TTC549 (cell line): Measurements from ENCODE around the gene OSBPL5.
"Not testable (repeated sequence)": the region's sequence is repeated elsewhere in the genome, so short reads cannot be mapped to it uniquely, and the experiment has no call there.

Experiments used
- FAIRE-seq: peaks from 2 replicates; lab custom pipeline; 2012; peaks lifted over from hg19 to GRCh38; lab: Jason Lieb, UNC

Gene OSBPL5

DNA sequence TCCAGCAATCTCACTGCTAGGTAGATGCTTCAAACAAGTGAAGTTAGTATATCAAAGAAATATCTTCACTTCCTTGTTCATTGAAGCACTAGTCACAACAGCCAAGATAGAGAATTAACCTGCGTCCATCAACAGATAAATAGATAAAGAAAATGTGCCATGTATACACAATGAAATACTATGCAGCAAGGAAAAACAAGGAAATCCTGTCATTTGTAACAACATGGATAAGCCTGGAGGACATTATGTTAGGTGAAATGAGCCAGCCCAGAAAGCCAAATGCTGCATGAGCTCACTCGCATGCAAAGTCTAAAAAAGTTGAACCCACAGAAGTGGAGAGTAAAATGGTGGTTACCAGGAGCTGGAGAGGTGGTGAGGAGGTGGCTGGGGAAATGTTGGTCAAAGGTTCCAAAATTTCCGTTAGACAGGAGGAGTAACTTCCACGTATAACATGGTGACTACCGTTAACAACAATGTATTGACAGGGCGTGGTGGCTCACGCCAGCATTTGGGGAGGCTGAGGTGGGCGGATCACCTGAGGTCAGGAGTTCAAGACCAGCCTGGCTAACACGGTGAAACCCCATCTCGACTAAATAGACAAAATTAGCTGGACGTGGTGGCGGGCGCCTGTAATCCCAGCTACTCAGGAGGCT is 84.3 kb downstream of the OSBPL5 start:
- no peak for FAIRE-seq

DNA sequence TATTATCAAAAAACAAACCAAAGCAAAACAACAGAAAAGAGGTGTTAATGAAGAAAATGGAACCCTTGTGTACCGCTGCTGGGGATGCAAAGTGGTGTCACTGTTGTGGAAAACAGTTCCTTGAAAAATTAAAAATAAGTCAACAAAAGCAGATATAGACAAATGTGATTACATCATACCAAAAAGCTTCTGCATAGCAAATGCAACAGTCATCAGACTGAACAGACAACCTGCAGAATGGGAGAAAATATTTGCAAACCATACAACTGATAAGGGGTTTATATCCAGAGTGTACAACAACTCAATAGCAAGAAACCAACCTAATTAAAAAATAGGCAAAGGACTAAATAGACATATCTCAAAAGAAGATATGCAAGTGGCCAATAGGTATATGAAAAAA is 85.0 kb downstream of the OSBPL5 start:
- FAIRE-seq: no peak

DNA sequence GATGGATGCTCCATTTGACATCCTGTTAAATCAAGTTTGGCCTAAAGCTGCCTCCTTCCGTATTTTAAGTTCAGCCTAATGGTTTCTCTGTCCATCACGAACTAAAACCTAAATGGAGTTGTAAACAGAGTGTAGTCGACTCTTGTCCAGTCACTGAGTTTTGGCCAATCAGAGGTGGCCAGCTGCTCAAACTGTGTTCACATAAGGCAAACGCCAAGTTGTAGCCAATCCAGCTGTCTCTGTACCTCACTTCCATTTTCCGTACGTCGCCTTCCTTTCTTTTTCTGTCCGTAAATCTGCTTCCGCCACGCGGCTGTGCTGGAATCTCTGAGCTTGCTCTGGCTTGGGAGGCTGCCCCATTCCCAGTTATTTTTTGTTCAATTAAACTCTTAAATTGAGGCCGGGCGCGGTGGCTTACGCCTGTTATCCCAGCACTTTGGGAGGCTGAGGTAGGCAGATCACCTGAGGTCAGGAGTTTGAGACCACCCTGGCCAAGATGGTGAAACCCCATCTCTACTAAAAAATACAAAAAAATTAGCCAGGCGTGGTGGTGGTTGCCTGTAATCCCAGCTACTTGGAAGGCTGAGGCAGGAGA is 87.2 kb downstream of the OSBPL5 start:
- FAIRE-seq: no peak

DNA sequence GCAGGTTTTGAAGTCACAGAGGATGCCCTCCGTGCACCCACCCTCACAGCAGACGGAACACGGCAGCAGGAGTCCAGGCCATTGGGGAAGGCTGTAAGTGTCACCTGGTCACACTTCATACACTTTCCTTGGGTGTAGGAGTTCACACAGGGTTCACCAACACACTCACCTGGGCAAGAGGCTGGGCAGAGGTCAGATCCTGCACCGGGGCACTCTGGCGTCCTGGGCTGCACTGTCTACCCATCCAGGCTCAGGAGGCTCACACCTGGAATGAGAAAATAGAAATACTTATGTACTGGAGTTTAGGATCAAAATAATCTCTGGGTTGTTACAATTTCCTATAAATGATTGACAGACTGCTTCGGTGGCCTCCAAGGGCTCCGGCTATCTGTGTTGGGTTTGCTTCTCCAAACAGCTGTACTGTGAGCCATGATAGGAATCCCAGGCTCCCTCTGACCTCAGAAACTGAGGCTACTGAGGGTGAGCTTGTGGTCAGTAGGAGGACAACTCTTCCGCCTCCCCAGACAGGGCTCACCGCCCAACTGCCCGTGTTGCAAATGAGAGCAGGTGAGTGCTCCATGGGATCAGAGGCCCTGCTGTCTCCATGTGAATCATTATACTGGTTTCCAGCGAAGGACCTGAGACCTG is 87.8 kb downstream of the OSBPL5 start:
- FAIRE-seq: no peak

DNA sequence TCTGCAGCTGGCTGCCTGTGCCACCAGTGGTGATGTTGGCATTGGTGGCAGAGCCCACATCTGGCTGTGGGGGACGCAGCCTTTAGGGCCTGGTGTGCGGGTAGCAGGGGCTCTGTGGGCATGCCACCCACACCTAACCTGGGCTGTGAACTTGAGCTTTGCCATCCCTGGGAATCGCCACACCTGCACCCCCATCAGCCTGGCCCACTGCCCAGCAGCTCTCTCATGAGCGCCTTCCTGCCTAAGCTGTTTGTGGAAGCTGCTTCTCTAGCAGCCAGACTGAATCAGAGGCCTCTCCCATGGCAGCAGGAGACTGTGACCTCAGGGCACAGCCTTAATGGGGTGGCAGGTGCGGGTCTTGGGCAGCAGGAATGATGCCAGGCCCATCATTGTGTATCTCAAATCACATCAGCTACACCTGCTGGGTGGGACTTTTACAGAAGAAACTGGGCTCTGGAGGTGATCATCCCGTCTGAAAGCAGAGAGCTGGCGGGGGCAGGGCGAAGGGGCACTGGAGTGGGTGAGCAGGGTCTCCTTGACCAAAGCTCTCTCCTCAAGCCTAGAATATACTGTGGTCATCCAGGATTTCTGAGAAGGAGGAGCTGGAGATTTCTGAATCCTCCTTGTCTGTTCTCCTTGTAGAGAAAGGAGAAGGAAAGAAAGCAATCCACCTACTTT is 90.1 kb downstream of the OSBPL5 start:
- FAIRE-seq: no peak

DNA sequence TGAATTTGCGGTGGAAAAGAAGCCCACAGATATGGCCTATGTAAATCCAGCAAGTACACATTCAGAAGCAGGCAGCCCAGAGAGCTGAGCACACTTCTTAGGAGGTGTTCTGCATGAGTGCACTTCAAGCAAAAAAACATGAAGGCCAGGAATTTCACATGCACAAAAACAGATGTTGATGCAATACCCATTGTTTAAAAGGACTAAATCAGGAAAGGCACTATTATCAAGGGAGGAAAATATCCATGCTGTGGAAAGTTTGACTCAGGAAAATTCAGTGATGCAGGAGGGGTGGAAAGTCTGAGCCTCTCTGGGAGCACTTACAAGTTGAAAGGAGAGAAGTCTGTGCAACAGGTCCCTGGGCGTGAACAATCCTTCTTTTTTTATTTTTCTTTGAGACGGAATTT is 92.1 kb downstream of the OSBPL5 start:
- no peak for FAIRE-seq

DNA sequence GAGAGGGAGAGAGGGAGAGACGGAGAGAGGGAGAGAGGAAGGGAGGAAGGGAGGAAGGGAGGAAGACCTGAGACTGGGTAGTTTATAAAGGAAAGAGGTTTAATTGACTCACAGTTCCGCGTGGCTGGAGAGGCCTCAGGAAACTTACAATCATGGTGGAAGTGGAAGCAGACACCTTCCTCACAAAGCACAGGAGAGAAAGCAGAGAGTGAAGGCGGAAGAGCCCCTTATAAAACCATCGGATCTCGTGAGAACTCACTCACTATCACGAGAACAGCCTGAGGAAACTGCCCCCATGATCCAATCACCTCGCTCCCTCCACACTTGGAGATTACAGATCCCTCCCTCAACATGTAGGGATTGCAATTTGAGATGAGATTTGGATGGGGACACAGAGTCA is 95.7 kb downstream of the OSBPL5 start:
- FAIRE-seq: no peak

DNA sequence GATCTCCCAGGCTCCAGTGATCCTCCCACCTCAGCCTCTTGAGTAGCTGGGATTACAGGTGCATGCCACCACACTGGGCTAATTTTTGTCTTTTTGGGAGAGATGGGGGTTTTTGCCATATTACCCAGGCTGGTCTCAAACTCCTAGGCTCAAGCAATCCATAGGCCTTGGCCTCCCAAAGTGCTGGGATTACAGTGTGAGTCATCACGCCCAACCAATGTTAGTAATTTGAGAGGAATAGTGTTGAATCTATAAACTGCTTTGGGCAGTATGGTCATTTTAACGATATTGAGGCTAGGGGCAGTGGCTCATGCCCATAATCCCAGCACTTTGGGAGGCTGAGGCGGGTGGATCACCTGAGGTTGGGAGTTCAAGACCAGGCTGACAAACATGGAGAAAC is 98.8 kb downstream of the OSBPL5 start:
- not testable (repeated sequence) for FAIRE-seq

DNA sequence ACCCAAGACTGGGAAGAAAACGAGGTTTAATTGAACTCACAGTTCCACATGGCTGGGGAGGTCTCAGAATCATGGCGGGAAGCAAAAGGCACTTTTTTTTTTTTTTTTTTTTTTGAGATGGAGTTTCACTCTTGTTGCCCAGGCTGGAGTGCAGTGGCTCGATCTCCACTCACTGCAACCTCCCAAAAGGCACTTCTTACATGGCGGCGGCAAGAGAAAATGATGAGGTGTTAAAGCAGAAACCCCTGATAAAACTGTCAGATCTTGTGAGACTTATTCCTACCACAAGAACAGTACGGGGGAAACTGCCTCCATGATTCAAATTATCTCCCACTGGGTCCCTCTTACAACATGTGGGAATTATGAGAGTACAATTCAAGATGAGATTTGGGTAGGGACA is 100.4 kb downstream of the OSBPL5 start:
- FAIRE-seq: not testable (repeated sequence)

DNA sequence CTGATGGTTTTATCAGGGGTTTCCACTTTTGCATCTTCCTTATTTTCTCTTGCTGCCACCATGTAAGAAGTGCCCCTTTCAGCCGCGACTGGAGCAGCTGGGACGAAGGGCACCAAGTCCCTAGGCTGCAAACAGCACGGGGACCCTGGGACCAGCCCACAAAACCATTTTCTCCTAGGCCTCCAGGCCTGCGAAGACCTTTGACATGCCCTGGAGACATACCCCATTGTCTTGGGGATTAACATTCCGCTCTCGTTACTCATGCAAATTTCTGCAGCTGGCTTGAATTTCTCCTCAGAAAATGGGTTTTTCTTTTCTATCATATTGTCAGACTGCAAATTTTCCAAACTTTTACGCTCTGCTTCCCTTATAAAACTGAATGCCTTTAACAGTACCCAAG is 101.2 kb downstream of the OSBPL5 start:
- not testable (repeated sequence) for FAIRE-seq

DNA sequence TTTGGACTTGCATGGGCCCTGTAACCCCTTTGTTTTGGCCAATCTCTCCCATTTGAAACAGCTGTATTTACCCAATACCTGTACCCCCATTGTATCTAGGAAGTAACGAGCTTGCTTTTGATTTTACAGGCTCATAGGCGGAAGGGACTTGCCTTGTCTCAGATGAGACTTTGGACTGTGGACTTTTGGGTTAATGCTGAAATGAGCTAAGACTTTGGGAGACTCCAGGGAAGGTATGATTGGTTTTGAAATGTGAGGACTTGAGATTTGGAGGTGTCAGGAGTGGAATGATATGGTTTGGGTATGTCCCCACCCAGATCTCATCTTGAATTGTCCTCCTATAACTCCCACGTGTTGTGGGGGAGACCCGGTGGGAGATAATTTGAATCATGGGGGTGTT is 101.7 kb downstream of the OSBPL5 start:
- not testable (repeated sequence) for FAIRE-seq

DNA sequence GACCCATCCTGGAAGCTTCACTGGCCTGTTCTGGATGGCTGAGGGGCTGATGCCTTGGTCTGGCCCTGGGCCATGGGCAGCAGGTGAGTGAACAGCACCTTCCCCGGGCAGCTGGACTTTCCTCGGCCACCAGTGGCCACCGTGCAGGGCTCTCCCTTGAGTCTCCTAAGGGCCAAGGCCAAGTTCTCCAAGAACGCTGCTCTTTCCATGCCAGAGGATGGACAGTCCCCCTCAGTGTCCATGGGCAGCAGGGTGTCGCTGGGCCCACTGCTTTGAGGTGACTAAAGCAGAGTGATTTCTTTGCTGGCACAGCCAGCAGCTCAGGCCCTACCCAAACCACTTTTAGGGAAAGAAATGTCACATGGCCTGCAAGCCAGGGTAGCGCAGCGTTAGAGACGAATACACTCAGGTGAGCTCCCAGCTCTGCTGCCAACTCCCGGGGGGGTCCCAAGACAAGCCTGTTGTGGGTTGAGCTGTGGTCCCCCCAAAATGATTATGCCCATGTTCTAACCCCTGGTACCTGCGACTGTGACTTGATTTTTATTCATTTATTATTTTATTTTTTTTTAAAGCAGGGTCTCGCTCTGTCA is 104.6 kb downstream of the OSBPL5 start:
- no peak for FAIRE-seq

DNA sequence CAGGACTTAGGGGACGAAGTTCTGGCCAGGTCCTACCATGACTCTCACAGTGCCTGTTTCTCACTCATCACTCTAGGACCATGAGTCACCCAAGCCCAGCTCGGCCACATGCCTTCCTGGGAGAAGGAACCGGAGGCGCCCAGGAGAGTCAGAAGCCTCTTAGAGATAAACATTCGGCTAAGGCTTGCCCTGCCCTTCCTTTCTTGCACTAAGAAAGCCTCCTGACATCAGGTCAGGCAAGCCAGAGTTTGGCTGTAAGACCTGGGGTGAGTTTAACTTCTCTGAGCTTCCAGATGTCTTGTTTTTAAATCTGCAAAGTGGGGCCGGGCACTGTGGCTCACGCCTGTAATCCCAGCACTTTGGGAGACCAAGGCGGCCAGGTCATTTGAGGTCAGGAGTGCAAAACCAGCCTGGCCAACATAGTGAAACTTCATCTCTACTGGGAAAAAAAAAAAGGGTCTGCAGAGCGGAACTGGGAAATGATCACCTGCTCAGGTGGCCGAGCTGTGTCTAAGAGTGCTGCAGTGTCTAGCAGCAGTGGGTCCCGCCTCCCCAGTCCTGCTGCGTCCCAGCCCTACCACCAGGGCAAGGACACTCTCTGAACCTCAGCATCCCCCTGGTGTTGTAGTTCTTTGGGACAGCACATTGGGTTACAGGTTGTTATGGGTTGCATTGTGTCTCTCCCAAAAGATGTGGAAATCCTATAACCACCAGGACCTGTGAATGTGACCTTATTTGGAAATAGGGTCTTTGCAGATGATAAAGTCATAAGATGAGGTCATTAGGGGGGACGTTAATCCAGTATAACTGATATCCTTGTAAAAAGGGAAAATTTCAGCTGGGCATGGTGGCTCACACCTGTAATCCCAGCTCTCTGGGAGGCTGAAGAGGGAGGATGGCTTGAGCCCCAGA is 106.1 kb downstream of the OSBPL5 start:
- FAIRE-seq: no peak

DNA sequence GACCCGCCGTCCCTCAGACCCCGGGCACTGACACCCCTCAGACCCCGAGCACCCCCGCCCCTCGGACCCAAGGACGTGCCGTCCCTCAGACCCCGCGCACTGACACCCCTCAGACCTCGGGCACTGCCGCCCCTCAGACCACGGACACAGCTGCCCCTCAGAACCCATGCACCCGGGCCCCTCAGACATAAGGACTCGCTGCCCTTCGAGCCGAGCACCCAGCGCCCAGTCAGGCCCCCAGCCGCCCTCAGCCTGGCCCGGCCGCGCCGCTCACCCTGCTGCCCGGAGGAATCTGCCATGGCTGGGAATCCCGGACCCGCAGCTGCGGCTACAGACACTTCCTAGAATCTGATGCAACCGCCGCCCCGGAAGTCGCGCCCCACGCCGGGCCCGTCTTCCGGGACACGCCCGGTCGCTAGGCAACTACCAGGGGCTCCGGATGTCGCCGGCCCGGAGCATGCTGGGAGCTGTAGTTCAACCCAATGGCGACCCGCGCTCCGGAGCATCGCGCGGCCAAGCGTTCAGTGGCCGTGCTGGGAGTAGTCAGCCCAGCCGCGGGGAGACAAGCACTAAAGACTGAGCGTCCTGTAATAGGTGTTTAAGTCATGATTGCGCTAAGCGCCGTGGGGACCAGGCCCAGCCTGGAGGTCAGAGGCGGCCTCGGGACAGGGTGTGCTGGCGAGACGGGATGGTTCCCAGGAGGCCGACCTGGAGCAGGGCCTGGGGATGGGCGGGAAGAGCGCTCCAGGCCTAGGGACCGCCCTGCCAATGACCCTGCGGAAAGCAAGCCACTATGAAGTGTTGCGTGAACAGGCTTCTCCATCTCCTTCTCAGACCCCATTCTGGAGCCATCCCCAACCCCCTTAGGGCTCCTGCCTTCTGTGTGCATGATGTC is 107.8 kb downstream of the OSBPL5 start, which contains the start of gene CARS1:
CARS1 (minus strand) TSS at position 355 of the 895 bp plus-strand sequence; CDS start at position 299, 56 bp downstream.
- FAIRE-seq: peak; percentile 67

DNA sequence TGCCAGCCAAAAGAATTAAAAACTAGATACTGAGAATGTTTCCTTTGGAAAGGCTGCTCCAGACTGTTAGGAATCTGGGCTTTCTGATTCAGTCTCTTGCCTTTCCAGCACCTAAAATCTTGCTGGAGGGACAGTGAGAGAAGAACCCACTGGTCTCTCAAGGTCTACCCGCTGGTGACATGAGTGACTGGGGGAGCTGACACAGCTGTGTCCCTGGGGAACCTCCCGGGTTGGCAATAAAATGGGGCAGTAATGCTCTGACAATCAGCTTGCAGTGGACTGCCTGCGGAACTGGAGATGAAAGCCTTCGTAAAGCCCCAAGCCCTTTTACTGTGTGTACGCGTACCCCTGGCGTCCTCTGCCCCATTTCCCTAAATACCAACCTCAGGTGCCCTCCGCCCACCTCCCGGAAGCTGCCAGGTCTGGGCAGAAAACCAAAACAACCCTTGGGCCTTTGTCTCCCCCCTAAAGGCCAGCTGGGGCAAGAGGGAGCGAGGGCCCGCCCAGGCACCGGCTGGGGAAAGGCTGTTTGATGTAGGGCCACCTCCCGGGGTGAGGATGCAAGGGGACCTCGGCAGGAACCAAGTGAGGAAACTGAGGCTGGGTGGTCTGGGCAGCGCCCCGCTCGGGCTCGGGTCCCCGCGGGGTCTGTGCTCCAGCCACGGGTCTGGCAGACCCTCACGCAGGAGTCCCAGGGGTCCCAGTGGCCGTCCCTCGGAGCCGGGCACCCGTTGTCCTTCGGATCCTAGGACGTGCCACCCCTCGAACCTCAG is 108.6 kb downstream of the OSBPL5 start:
- FAIRE-seq: no peak

DNA sequence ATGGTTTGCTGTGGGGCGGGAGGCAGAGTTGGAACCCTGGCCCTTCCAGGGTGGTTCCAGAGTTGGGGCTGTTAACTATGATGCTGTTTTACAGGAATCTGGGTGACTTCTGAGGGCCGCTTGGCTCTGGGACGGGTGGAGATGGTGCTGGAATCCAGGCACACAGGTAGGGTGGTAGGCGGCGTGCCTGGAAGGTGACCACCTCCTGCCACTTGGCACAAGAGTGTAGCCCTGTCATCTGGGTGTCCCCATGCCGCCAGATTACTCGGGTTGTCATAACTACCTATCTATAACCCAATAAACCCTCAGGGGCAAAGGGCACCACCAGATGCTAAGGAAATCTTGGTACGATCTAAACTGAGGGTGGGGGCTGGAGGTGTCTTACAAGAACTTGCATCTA is 109.2 kb downstream of the OSBPL5 start:
- FAIRE-seq: no peak

DNA sequence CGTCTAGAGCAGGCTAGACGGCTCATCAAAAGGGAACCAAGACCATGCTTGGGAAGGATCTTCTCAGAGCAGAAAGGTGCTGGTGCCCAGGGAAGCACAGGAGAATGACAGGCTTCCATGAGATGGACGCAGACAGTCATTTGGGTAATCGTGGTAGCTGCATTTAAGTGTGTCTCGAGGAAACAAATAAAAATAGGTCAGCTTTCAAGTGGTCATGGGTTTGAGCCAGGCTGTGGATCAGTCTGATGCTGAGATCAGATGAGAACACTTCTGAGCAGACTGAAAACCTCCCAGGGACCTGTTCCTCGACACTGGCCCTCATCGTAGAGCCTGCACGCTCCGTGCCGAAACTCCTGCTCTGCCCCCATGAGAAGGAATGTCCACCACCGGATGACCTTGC is 112.5 kb downstream of the OSBPL5 start:
- FAIRE-seq: no peak

DNA sequence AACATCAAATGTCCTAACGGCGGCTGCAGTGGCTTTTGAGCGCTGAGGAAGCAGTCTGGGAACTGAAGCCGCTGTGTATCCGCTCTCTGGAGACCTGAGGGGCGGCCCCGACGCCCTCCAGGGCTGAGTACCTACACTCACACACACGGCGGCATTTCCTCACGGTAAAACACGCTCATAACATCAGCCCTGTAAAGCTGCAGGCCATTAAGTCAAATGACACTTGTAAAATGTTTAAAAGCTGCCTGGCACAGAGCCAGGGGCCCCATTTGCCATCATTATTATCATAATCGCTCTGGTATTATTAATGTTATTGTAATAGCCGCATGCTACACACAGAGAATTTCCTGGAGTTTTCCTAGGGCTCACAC is 113.0 kb downstream of the OSBPL5 start:
- FAIRE-seq: no peak

DNA sequence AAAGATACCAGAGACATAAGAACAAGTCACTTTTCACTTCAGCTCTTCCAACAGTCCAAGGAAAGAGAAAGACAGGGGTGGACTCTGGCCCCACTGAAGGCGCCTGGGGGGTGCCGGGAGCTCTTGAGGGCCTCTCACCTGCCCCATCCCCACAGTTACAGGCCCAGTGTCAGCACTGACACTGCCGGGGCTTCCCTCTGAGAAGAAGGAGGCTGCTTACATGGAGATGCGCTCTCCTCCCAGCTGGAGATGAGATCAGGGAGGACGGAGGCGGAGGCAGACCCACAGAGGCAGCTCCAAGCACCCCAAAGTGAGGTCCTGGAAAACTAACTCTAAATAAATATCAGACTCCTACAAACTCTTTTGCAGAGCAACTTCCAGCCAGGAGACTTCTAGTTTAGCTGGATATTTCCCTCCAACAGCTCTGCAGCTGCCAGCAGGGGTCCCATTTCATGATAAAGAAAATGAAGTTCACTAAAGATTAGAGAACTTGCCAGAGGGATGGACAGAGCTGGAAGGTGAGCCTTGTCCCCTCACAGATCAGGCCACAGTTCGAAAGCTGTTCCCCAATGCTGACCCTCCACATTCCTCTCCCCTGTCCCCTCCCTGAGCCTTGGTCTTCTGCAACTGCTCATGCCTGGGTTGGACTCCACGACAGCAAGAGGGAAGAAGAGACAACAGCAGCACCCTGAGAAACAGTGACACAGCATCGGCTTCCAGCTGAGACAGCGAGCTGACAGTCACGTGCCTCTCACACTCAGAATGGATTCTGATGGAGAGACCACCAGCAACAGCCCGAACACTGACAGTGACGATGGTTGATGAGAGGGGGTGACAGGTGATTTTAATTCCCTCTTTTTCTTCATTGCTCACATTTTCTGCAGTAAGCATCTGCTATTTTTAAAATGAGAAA is 113.7 kb downstream of the OSBPL5 start:
- no peak for FAIRE-seq
